Measurements from ENCODE around the gene PTH. TPM values are rescaled to one million over a fixed set of nuclear protein-coding genes. Genes with fewer than 3 reads are reported as not detected.

Gene PTH
- total RNA-seq, 2 donors from 2014 or later: not detected

GRCh38 chr11:13465909-13466371, 29.9 kb downstream of the PTH start:
- no peak overlapping the region for H3K27ac ChIP-seq

DNA sequence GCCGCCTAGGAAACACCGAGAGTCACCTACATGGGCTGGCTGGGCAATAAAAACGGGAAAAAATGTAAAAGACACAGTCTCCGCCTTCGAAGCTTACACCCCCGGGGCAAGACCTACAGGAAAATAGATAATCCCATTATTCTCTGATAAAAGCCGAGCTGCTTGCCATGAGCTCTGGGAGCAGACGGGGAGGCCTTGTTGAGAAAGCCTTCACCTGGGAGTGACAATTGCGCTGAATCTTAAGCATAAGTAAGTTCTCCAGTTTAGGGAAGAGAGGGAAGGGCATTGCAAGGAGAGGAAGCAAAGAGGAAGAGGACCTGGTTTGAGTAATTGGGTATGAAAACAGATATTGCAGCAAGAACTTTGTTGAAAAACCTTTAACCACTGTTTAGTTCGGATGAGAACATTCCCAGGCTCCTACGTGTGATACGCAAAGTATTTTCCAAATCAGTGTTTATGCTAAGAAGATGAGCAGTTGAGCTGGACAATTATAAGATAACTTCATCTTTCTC, 32.0 kb downstream of the PTH start:
- no peak for ATAC-seq (ENCODE audit: insufficient number of reproducible peaks, low FRiP score, low read depth)
- H3K27me3 ChIP-seq (replicated peaks; ENCODE audit: insufficient read depth): no peaks in the 10 kb centered on the region
- no peak for TF ChIP-seq CTCF (IDR thresholded peaks at IDR 0.05)
- peaks cover 15 to 28% of the 10 kb centered on the region in 2 donors for H3K4me1 ChIP-seq (ENCODE audit: control insufficient read depth in 1 of 2, low read depth in 2 of 2)
- H3K4me3 ChIP-seq: peak overlapping the region; percentile 85
- no peaks in the 10 kb centered on the region for H3K36me3 ChIP-seq
- no peak for DNase-seq (ENCODE audit: low spot score)
- H3K9me3 ChIP-seq: no peaks in the 10 kb centered on the region
- H3K27ac ChIP-seq: peak overlapping the region; percentile 83 to 86

More at GRCh38 chr11:13465909-13466371, 29.9 kb downstream of the PTH start:
- peak; percentile 48 for TF ChIP-seq CTCF (IDR thresholded peaks at IDR 0.05)
- DNase-seq (ENCODE audit: low spot score) (no peak), ATAC-seq (ENCODE audit: insufficient number of reproducible peaks, low FRiP score, low read depth) (no peak)
- H3K9me3 ChIP-seq: no peaks in the 10 kb centered on the region
- no peaks in the 10 kb centered on the region for H3K27me3 ChIP-seq (replicated peaks; ENCODE audit: insufficient read depth)
- H3K4me3 ChIP-seq: no peak overlapping the region
- H3K4me1 ChIP-seq (ENCODE audit: control insufficient read depth in 1 of 2, low read depth in 2 of 2): peaks cover 15 to 19% of the 10 kb centered on the region in 2 donors
- H3K36me3 ChIP-seq: no peaks in the 10 kb centered on the region

DNA sequence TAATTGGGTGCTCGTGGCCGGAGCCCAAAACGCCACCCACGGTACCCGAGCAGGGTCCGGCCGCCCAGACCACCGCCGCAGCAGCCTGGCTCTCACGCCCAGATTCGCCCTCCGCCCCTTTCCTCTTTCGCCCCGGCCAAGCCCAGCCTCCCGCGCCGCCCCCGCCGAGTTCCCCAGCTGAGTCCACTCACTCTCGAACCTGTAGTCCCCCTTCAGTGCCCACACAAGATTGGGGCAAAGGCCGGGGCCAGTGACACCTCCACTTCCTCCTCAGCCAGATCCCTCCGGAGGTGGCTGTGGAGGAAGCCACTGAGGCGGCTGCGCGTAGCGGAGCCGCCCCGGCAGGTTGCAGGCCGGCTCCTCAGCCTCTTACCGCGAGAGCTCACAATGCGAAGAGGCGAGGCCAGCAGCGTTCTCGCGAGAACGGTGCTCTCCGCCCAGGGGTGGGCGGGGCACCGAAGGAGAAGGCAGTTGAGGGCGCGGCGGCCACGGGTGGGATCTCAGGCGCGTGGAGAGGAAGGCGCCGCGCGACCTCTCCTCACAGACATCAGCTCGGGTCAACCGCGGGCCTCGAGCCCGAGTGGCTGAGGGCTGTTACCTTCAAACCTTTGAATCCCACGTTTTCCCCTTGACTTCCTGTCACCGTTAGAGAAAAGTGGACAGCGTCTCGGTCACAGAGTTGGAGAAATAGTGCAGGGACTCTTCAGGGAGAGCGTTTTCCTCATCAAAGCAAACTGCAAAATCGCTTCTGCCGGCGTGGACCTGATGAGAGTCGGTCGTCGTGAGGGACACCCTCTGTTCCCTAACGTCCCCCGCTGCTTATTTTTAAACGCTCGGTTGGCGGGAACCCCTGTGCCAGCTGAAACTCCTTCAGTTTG, 32.7 kb downstream of the PTH start, which contains the start of gene BTBD10:
BTBD10 (minus strand) TSS at position 322 of the 878 bp plus-strand sequence. CDS start 18,098 bp downstream, outside the sequence.
- ATAC-seq (ENCODE audit: insufficient number of reproducible peaks, low FRiP score, low read depth) (peak; percentile 97), DNase-seq (ENCODE audit: low spot score) (peak; percentile 64)
- Histone ChIP-seq H3K27ac (peak within 1 kb of the TSS; percentile 83 to 86), H3K9me3 (no peaks in the 10 kb centered on the region), H3K4me3 (peak within 1 kb of the TSS; percentile 85), H3K36me3 (no peaks in the 10 kb centered on the region), H3K4me1 (ENCODE audit: control insufficient read depth in 1 of 2, low read depth in 2 of 2) (peaks cover 15 to 28% of the 10 kb centered on the region in 2 donors), H3K27me3 (replicated peaks; ENCODE audit: insufficient read depth) (no peaks in the 10 kb centered on the region)
- peak; percentile 16 for TF ChIP-seq CTCF (IDR thresholded peaks at IDR 0.05)

DNA sequence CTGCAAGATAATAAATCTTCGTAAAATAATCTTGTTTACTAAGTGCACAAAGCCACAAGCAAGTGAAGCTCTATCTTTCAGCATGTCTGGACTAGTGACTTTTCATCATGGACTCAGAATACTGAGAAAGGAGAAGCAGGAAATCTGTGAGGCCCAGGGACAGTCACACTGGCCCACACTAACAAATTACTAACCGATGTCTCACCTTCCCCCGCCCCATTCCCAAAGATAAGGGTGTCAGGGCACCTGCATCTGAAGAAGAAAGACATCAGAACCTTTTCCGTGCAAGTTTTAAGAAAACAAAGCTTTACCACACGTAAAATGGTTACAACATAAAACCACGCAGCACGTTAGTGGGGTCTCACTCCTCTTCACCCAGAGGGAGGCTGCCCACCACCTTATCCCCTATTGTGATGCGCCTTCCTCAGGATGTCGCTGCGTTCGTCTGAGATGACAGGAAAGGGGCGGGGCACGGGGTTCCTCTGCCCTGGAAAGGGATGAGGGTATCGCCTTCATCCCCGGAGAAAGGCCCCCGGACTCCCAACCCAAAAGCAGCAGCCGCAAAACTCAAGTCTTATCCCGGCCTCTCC, 33.4 kb downstream of the PTH start:
- ATAC-seq (ENCODE audit: insufficient number of reproducible peaks, low FRiP score, low read depth) (peak; percentile 3), DNase-seq (ENCODE audit: low spot score) (peak; percentile 11)
- no peaks in the 10 kb centered on the region for H3K9me3 ChIP-seq
- TF ChIP-seq CTCF (IDR thresholded peaks at IDR 0.05): no peak
- no peaks in the 10 kb centered on the region for H3K27me3 ChIP-seq (replicated peaks; ENCODE audit: insufficient read depth)
- H3K4me1 ChIP-seq (ENCODE audit: control insufficient read depth in 1 of 2, low read depth in 2 of 2): peaks cover 15 to 28% of the 10 kb centered on the region in 2 donors
- peak overlapping the region; percentile 85 for H3K4me3 ChIP-seq
- no peaks in the 10 kb centered on the region for H3K36me3 ChIP-seq
- peak overlapping the region; percentile 83 to 86 for H3K27ac ChIP-seq

DNA sequence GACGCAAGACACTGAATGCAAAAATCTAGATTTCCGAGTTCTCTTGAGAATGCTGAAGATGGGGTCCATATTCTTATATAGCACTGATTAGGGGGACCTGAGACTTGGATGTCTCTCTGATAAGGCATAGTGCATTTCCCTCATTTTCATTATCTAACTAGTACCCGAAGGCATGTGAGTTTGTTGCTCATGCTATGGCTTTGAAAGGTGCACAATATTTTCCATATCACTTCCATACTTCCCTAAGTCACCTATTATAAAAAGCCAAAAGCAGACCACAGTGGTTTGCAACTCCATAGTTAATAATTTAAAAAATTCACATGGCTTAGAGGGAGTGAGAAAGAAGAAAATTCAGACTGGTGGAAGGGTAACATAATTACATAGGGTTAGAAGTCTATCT, 34.5 kb downstream of the PTH start:
- Histone ChIP-seq H3K4me3 (no peak overlapping the region), H3K27me3 (replicated peaks; ENCODE audit: insufficient read depth) (no peaks in the 10 kb centered on the region), H3K36me3 (no peaks in the 10 kb centered on the region), H3K9me3 (no peaks in the 10 kb centered on the region), H3K4me1 (ENCODE audit: control insufficient read depth in 1 of 2, low read depth in 2 of 2) (peaks cover 19 to 28% of the 10 kb centered on the region in 2 donors), H3K27ac (no peak overlapping the region)
- no peak for ATAC-seq (ENCODE audit: insufficient number of reproducible peaks, low FRiP score, low read depth)
- DNase-seq (ENCODE audit: low spot score): no peak
- no peak for TF ChIP-seq CTCF (IDR thresholded peaks at IDR 0.05)

All from thoracic aorta (tissue), 2 donors.